HG03439 (cell line): ENCODE results near the gene ACTG2.
"Not testable (repeated sequence)": the region's sequence is repeated elsewhere in the genome, so short reads cannot be mapped to it uniquely, and the experiment has no call there.

Source experiments
- ATAC-seq: cut with Tn5 transposase; IDR thresholded peaks from one replicate; pipeline ENCODE4 v1.9.1; 2021; ENCODE audit warnings: mild to moderate bottlenecking, moderate library complexity; ENCODE audit not compliant: unreplicated experiment

Gene ACTG2

GRCh38 chr2:73891276-73891901 lies 1.4 kb upstream of the ACTG2 start:
- no peak for ATAC-seq

GRCh38 chr2:73893764-73894474 lies 1.1 kb downstream of the ACTG2 start:
- ATAC-seq: no peak

GRCh38 chr2:73894475-73894850 lies 1.7 kb downstream of the ACTG2 start:
- no peak for ATAC-seq

- no peak for ATAC-seq
These were observed 2.1 kb downstream of the ACTG2 start for GRCh38 chr2:73894877-73895276.

DNA sequence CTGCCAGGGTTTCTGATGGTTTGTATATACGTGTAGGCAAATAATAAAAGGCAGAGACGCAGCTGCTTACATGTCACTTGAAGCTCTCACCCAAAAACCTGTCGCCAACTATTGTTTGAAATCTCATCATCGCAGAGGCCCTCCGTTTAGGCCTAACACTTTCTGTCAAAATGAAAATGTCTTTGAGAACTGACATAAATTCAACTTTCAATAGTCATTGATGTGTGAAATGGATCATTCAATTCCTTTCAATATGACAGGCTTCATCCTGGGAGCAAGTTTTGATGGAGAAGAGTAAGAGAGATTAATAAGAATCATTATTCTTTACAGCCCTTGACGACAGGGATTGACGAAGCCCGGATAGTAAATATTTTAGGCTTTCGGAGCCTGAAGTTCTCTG lies 2.7 kb downstream of the ACTG2 start:
- ATAC-seq: no peak

GRCh38 chr2:73896362-73897239 lies 3.8 kb downstream of the ACTG2 start:
- no peak for ATAC-seq

DNA sequence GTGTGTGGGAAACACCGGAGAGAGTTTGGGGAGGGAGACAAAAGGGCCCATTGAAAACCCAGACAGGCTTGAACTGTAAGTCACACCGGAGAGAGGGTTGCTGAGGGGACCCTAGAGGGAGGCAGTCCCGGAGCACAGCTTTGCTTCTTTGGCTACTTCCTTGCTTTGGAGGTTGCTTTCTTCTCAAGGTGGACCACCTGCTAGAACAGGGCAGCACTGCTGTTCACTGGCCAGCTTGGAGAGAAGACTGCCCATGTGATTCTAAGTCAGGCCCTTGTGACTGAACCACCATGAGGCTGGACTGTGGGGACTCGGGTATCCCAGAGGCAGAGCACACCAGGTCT lies 4.4 kb downstream of the ACTG2 start:
- no peak for ATAC-seq

DNA sequence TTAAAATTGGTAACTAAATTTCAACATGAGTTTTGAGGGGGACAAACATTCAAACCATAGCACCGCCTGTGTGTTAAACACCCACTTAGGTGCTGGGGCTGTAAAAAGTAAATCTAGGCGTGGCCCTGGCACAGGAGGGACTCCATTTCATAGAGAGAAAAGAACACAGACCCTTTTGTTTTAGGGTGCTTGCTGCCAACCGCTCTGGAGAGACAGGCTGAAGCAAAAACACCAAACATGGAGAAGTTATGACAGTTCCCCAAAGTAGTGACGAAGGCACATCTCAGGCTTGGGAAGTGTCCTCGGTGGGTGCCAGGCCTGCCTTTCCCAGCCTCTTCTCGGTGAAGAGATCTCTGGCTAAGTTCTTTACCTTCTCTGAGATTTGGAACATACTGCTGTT lies 5.1 kb downstream of the ACTG2 start:
- no peak for ATAC-seq

- no peak for ATAC-seq
These were observed 7.1 kb downstream of the ACTG2 start for GRCh38 chr2:73899801-73900336.

- no peak for ATAC-seq
These were observed 8.3 kb downstream of the ACTG2 start for GRCh38 chr2:73901143-73901542.

DNA sequence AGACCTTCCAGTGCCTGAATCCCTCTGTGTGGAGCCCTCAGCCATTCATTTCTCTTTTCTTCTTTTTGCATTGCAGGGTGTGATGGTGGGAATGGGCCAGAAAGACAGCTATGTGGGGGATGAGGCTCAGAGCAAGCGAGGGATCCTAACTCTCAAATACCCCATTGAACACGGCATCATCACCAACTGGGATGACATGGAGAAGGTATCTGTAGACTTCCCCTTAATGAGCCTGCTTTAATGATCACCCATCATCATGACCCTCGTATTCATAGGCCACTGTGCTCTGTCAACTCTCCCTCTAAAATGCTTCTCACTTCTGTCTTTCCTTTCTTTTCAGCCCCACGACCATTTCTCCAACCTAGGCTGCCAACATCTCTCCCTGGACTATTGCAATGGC lies 9.5 kb downstream of the ACTG2 start:
- no peak for ATAC-seq

DNA sequence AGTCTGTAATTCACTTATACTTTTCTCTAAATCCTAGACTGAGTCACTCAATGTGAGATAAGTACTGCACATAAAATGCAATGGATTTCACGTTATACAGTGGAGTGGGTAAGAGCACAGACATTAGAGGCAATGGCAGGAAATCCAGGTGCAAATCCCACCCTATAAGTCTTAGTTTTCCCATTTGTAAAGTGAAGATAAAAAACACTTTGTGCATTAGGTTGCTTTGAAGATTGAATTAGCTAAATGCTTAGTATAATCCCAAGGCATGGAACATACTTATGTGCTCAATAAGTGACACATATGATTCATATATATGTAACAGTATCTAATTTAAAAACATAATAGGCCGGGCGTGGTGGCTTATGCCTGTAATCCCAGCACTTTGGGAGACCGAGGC lies 10.5 kb downstream of the ACTG2 start:
- ATAC-seq: no peak

GRCh38 chr2:73903949-73904613 lies 11.3 kb downstream of the ACTG2 start:
- not testable (repeated sequence) for ATAC-seq

DNA sequence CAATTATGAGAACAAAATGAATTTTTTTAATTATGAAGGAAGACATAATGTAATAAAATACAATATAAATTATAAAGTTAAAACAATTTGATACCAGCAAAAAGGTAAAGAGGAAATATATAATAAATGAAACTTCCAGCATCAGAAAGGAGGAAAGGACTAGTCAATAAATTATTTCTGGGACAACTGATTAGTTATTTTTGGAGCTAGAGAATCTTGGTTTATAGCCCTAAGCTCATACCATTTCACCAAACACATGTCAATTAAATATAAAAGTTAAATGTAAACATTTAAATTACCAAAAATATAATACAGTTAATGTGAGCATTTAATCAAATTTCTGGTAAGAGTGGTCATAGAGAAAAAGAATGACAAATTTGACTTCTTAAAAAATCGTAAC lies 12.1 kb downstream of the ACTG2 start:
- ATAC-seq: no peak

- ATAC-seq: no peak
These were observed 14.2 kb downstream of the ACTG2 start for GRCh38 chr2:73906847-73907505.

GRCh38 chr2:73907840-73908452 lies 15.1 kb downstream of the ACTG2 start:
- no peak for ATAC-seq

- no peak for ATAC-seq
These were observed 16.2 kb downstream of the ACTG2 start for GRCh38 chr2:73908689-73909652.

- no peak for ATAC-seq
These were observed 18.2 kb downstream of the ACTG2 start for GRCh38 chr2:73910873-73911547.
